ENCODE measurements around the gene TIGD6. TPM values are rescaled to one million over a fixed set of nuclear protein-coding genes. Genes with fewer than 3 reads are reported as not detected.

TIGD6 gene
- total RNA-seq, 1 donor from 2014 or later = 6.7 TPM

DNA sequence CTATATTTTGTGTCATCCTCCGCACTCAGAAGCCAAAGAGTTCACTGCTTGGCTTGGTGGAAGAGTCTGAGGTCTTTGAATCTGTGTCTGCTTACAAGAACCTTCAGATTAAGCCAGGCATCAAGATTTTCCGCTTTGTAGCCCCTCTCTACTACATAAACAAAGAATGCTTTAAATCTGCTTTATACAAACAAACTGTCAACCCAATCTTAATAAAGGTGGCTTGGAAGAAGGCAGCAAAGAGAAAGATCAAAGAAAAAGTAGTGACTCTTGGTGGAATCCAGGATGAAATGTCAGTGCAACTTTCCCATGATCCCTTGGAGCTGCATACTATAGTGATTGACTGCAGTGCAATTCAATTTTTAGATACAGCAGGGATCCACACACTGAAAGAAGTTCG is 19.2 kb downstream of the TIGD6 start:
- DNase-seq (ENCODE audit: low read depth) = no peak

DNA sequence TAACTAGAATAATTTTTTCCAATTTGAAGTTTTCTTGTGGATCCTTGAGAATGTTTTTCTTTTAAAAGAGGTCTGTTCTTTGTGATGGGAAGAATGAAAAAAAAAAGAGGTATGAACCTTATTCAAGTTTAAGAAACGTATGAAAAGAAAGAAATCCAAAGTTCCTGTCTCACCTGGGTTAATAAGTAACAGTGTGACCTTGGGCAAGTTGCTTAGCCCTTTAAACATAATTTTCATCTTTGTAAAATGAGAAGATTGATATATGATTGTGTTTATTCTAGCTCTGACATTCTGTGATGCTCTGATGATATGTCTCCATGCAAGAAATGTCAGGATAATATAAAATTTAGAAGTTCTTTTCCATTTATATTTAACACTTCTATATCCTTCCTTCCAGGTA is 20.6 kb downstream of the TIGD6 start:
- no peak for DNase-seq (ENCODE audit: low read depth)

DNA sequence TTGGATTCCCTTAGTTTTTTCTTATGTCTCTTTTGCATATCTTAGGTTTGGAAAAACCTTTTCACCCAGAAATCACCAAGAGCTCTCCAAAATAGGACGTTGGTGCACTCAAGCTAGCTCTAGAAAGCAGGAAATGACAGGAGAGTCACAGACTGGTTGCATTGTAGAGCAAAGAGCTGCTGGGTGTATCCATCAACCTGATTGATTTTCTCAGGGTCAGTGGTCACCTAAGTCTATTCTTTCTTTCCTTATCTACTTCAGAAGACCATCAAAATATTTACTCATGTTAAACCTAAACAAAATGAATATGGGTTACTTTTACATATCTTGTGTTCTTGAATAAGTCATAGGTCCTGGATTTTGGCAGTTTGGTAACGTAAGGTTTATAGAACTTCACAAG is 25.0 kb downstream of the TIGD6 start:
- DNase-seq (ENCODE audit: low read depth) = no peak

GRCh38 chr5:149969181-149969930 is 31.1 kb downstream of the TIGD6 start:
- DNase-seq (ENCODE audit: low read depth) = no peak

DNA sequence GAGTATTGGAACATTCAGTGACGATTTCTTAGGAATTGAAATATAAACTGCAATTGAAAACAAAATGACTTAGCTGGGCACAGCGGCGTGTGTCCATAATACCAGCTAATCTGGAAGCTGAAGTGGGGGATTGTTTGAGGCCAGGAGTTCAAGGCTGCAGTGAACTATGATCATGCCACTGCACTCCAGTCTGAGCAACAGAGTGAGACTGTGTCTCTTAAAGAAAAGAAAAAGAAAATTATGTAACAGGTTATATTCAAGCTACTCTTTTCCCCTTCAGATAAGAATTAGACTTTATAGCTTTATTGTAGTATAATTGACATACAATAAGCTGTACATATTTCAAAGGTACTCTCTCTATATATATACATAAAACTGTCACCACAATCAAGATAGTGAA is 33.5 kb downstream of the TIGD6 start:
- DNase-seq (ENCODE audit: low read depth) = no peak

DNA sequence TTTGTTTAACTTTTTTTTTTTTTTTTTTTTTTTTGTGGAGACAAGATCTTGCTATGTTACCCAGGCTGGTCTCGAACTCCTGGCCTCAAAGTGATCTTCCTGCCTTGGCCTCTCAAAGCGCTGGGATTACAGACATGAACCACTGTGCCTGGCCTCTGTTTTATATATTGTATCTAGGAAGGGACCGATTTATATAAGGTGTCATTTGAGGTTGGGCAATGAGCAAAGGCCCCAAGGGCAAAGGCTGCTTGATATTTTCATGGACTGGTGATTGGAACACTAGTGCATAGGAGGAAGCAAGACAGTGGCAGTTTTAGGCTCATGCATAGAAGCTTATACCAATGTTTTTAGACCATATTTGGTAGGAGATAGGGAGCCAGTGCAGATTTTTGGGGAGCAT is 36.7 kb downstream of the TIGD6 start:
- no peak for DNase-seq (ENCODE audit: low read depth)

- no peak for DNase-seq (ENCODE audit: low read depth)
These were observed 37.7 kb downstream of the TIGD6 start for GRCh38 chr5:149962601-149963300.

DNA sequence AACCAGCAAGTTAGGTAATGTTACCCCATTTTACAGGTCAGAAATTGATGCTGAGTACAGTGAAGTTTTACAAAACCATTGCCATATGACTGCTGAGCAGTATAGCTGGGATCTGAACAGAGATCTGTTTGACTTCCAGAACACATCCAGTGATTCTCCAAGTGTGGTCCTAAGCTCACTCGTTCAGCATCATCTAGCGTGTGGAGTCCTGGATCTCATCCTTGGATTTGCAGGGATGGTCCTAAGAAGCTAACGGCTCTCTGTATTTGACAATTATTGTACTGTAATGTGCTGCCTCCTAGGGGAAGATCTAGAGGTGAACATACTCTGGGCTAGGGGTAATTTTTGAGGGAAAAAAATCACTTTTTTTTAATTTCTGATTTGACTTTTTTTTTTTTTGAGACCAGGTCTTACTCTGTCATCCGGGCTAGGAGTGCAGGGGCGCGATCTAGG is 38.5 kb downstream of the TIGD6 start:
- peak; percentile 67 for DNase-seq (ENCODE audit: low read depth)

DNA sequence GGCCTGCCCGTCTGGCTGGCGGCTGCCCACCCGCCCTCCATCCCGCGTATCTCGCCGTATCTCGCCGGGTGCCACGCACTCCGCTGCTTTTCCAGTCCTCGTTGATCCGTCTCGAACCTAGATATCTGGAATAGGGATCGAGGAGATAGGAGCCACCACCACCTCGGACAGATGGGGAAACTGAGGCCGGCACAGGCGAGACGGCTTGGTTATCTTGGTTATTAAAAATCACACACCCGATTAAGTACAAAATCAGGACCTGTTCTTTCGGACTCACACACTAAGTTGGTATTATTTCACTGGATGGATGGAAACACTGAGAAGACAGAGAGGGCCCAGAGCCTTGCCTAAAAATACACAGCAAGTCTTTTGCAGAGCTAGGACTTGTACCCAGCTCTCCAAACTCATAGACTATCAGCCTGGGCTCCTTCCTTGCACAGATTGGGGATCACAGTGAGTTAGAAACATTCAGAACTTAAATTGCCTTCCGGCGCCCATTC is 39.2 kb downstream of the TIGD6 start:
- peak; percentile 9 for DNase-seq (ENCODE audit: low read depth)

DNA sequence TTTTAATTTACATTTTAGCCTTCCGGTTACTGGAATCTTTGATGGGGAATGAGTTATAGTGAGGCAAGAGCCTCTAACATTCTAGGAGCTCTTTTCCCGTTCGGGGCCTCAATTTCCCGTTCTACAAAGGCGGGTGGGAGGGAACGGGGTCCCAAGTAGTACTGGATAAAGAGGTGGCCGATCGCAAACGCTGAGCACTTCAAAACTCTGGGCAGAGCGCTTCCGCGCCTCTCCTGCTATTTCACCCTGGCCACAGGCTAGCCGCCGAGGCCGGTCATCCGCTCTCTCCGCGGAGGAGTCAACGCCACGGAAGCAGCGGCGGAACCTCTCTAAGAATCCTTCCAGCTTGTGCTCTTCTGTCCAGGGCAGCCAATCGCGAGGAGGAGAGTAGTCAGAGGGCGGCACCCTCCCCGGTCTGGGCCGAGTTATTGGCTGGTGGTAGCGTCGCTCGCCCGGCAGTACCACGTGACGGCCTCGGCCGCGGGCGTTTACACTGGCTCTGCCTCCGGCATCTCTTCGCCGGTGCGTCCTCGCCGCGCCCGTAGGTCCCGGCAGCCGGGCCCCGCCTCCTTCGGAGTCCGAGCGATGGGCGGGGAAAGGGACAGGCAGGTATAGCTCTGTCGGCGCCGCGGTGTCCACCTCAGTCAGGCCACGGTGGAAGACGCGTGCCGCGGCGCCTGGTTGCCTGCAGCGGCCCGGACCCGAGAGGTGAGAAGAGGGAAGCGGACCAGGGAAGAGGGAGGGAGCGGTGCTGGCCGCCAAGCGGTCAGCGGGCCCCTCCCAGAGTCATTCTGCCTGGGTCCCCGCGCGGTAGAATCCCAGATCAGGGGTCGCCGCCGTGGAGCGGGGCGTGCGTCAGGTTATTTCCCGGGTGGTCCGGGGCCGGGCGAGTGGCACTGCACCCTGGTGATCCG is 39.9 kb downstream of the TIGD6 start, which contains the start of gene SLC26A2:
Gene SLC26A2 (plus strand): TSS at position 487 of the 914 bp plus-strand sequence. CDS start 16,895 bp downstream, outside the sequence.
- peak; percentile 98 for DNase-seq (ENCODE audit: low read depth)

- DNase-seq (ENCODE audit: low read depth) = peak; percentile 71
These were observed 40.8 kb downstream of the TIGD6 start for GRCh38 chr5:149959406-149960236.

- no peak for DNase-seq (ENCODE audit: low read depth)
These were observed 42.6 kb downstream of the TIGD6 start for GRCh38 chr5:149957855-149958254.

DNA sequence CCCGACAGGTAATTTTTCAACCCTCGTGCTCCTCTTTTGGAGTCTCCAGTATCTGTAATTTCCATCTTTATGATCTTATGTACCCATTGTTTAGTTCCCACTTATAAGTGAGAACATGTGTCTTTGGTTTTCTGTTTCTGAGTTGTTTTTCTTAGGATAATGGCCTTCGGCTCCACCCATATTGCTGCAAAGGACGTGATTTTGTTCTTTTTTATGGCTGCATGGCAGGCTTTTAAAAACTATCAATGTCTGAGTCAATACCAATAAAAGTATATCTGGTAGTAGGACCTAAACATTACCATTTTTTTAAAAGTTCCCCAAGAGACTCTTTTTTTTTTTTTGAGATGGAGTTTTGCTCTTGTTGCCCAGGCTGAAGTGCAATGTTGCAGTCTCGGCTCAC is 43.8 kb downstream of the TIGD6 start:
- DNase-seq (ENCODE audit: low read depth) = no peak

GRCh38 chr5:149954798-149955197 is 45.7 kb downstream of the TIGD6 start:
- DNase-seq (ENCODE audit: low read depth) = no peak

DNA sequence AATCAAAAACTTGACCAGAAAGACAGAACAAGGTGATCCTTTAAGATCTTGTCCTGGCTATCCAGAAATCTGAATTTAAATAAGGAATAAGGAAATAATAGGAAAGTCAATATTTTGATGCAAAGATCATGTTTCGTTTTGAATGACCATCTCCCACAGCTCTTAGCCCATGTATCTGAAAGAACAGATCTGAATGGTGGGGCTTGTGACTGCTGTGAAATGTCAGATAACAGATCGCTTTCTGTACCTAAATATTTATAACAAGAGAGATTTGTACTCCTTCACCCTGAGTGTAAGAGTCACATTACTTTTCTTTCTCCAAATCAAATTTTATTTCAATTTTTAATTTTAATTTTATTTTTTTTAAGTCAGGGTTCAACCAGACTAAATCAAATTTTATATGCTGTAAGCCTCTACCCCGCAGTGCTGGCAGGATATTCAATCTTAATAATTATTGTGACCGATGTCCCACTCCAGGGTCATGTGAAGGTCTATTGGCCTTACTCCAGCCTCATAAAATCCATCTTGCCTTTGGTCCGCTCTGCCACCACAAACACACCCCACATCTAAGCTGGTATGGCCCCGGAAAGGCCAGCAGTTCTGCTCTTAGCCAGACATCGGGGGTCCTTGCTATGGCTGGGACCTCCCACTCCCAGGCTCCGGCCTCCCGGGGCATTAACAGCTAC is 46.9 kb downstream of the TIGD6 start:
- DNase-seq (ENCODE audit: low read depth) = no peak

- no peak for DNase-seq (ENCODE audit: low read depth)
These were observed 49.2 kb downstream of the TIGD6 start for GRCh38 chr5:149951138-149951749.

GRCh38 chr5:149948993-149949392 is 51.5 kb downstream of the TIGD6 start:
- no peak for DNase-seq (ENCODE audit: low read depth)

DNA sequence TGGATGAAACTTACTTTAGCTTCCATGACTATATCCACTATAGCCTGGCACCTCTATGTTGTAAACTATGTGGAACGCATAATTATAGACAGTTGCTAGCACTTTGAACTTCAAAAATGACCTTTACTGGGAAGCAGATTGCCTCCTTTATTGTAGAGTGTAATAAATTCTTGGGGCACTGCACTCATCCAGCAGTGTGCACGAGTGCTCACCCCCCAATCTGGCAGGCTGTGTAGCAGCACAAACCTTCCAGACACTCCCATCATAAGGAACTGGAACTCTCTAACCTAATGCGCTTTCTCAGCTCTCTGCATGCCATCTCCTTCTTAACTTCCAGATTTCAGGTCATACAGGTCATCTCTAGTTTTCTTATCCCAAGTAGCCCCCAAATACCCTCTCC is 54.3 kb downstream of the TIGD6 start:
- no peak for DNase-seq (ENCODE audit: low read depth)

GRCh38 chr5:149944666-149945065 is 55.8 kb downstream of the TIGD6 start, which contains the start of gene PDE6A:
Gene PDE6A (minus strand): TSS chr5:149944793. CDS start chr5:149944673, 120 bp downstream.
- no peak for DNase-seq (ENCODE audit: low read depth)

Measured in myocyte (in vitro differentiated cells).